ENCODE data around the gene ADCY2. TPM values are rescaled to one million over a fixed set of nuclear protein-coding genes. Genes with fewer than 3 reads are reported as not detected.

Gene ADCY2
- total RNA-seq, 1 experiment from 2014 or later, result not detected

DNA sequence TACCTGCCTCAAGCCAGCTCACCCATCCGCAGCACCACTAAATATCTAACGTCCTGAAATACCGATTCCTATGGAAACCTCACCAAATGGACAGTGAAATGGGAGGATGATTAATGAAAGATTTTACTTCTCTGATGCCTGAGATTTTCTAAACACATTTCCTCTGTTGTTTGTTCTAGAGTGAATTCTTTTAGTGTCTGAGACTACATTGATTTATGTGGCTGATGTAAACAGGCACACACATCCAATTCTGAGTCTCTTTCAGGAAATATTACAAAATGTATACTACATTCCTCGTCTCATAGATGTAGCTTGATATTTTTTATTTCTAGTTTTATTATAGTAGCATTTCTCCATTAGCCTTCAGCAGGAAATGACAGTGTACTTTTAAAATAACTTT is 20.5 kb upstream of the ADCY2 start:
- Mint-ChIP-seq H3K4me3 (ENCODE audit: unreplicated experiment) (no peak overlapping the region), H3K27me3 (ENCODE audit: insufficient read depth, unreplicated experiment) (no peaks in the 10 kb centered on the region)
- CTCF ChIA-PET, result no interaction called here

DNA sequence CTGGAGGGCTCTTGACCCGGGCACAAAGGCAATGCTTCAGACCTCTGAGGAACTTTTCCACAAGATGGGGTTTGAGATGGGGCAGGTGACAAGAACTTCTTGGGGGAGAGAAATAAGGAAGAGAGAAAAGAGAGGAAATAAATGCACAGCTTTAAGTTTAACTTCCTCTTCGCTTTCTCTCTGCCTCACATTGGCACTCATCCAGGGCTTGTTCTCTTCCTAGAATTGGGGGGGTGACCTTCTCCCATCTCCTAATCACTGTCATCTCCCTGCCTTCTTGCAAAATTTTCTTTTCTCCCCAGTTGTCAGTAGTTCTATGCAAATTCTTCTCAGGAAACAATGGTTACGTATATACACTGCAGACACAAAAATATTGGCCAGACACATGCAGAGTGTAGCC is 19.1 kb upstream of the ADCY2 start:
- Mint-ChIP-seq H3K9me3 (ENCODE audit: unreplicated experiment) (peaks cover under 1% of the 10 kb centered on the region), H3K4me3 (ENCODE audit: unreplicated experiment) (no peak overlapping the region), H3K36me3 (ENCODE audit: insufficient read depth, unreplicated experiment) (no peaks in the 10 kb centered on the region), H3K27me3 (ENCODE audit: insufficient read depth, unreplicated experiment) (no peaks in the 10 kb centered on the region), H3K27ac (ENCODE audit: unreplicated experiment) (no peak overlapping the region), H3K4me1 (ENCODE audit: low read depth, unreplicated experiment) (no peaks in the 10 kb centered on the region)
- DNase-seq, result no peak
- Histone ChIP-seq H3K4me1 (no peaks in the 10 kb centered on the region), H3K9me3 (no peaks in the 10 kb centered on the region), H3K27me3 (replicated peaks; ENCODE audit: control insufficient read depth, insufficient read depth, low read length) (no peaks in the 10 kb centered on the region), H3K4me3 (ENCODE audit: low read depth, low read length) (no peak overlapping the region), H3K36me3 (ENCODE audit: control insufficient read depth, insufficient read depth, low read length) (no peaks in the 10 kb centered on the region)
- POLR2A ChIA-PET, result no interaction called here
- TF ChIP-seq, protein P1, sequence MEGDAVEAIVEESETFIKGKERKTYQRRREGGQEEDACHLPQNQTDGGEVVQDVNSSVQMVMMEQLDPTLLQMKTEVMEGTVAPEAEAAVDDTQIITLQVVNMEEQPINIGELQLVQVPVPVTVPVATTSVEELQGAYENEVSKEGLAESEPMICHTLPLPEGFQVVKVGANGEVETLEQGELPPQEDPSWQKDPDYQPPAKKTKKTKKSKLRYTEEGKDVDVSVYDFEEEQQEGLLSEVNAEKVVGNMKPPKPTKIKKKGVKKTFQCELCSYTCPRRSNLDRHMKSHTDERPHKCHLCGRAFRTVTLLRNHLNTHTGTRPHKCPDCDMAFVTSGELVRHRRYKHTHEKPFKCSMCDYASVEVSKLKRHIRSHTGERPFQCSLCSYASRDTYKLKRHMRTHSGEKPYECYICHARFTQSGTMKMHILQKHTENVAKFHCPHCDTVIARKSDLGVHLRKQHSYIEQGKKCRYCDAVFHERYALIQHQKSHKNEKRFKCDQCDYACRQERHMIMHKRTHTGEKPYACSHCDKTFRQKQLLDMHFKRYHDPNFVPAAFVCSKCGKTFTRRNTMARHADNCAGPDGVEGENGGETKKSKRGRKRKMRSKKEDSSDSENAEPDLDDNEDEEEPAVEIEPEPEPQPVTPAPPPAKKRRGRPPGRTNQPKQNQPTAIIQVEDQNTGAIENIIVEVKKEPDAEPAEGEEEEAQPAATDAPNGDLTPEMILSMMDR (IDR thresholded peaks at IDR 0.05; ENCODE audit: insufficient read depth in 1 of 2, low read depth in 1 of 2, low read length in 1 of 2, severe bottlenecking in 1 of 2, unreplicated experiment in 1 of 2), result no peak
- no TSS peak for BruUV-seq (replicated peaks)
- CTCF ChIA-PET, result no interaction called here
- intact Hi-C loops (cut with micrococcal nuclease; ENCODE audit: unreplicated experiment), result no loop called here

More for the DNA sequence above, 20.5 kb upstream of the ADCY2 start:
- Histone ChIP-seq H3K27me3 (replicated peaks; ENCODE audit: control insufficient read depth, insufficient read depth, low read length) (no peaks in the 10 kb centered on the region), H3K4me1 (no peaks in the 10 kb centered on the region), H3K9me3 (no peaks in the 10 kb centered on the region), H3K4me3 (ENCODE audit: low read depth, low read length) (no peak overlapping the region), H3K36me3 (ENCODE audit: control insufficient read depth, insufficient read depth, low read length) (no peaks in the 10 kb centered on the region)
- POLR2A ChIA-PET, result no interaction called here
- no peaks in the 10 kb centered on the region for H3K36me3 Mint-ChIP-seq (ENCODE audit: insufficient read depth, unreplicated experiment)
- no peak for DNase-seq
- no peak overlapping the region for H3K27ac Mint-ChIP-seq (ENCODE audit: unreplicated experiment)
- intact Hi-C loops (cut with micrococcal nuclease; ENCODE audit: unreplicated experiment), result no loop called here
- no TSS peak for BruUV-seq (replicated peaks)
- H3K4me1 Mint-ChIP-seq (ENCODE audit: low read depth, unreplicated experiment), result no peaks in the 10 kb centered on the region
- TF ChIP-seq, protein P1 (IDR thresholded peaks at IDR 0.05; ENCODE audit: insufficient read depth in 1 of 2, low read depth in 1 of 2, low read length in 1 of 2, severe bottlenecking in 1 of 2, unreplicated experiment in 1 of 2), result no peak
- H3K9me3 Mint-ChIP-seq (ENCODE audit: unreplicated experiment), result peaks cover 13% of the 10 kb centered on the region

DNA sequence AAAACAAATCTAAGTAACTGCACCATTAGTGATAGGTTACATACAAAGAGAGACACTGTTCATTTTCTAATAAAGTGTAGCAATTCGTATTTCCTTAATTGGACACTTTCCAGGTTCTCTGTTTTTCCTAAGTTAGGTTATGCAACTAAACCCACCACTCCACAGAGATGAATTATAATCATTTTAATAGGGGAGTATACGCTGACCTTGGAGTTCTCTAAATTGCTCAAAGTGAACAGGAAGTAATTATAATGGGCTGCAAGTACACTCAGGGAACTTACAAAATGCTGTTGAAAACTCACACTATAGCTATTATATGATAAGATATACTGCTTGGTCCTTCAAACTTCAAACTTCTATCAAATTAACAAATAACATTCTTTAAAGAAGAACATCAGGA is 18.2 kb upstream of the ADCY2 start:
- no peak for DNase-seq
- Histone ChIP-seq H3K4me1 (no peaks in the 10 kb centered on the region), H3K27me3 (replicated peaks; ENCODE audit: control insufficient read depth, insufficient read depth, low read length) (no peaks in the 10 kb centered on the region), H3K9me3 (no peaks in the 10 kb centered on the region), H3K36me3 (ENCODE audit: control insufficient read depth, insufficient read depth, low read length) (no peaks in the 10 kb centered on the region), H3K4me3 (ENCODE audit: low read depth, low read length) (no peak overlapping the region)
- no peaks in the 10 kb centered on the region for H3K9me3 Mint-ChIP-seq (ENCODE audit: unreplicated experiment)
- H3K4me1 Mint-ChIP-seq (ENCODE audit: low read depth, unreplicated experiment), result no peaks in the 10 kb centered on the region
- BruUV-seq (replicated peaks), result no TSS peak
- CTCF ChIA-PET, result no interaction called here
- intact Hi-C loops (cut with micrococcal nuclease; ENCODE audit: unreplicated experiment), result no loop called here
- H3K36me3 Mint-ChIP-seq (ENCODE audit: insufficient read depth, unreplicated experiment), result no peaks in the 10 kb centered on the region
- no peaks in the 10 kb centered on the region for H3K27me3 Mint-ChIP-seq (ENCODE audit: insufficient read depth, unreplicated experiment)
- no peak overlapping the region for H3K4me3 Mint-ChIP-seq (ENCODE audit: unreplicated experiment)
- POLR2A ChIA-PET, result no interaction called here
- H3K27ac Mint-ChIP-seq (ENCODE audit: unreplicated experiment), result no peak overlapping the region
- TF ChIP-seq, protein P1 (IDR thresholded peaks at IDR 0.05; ENCODE audit: insufficient read depth in 1 of 2, low read depth in 1 of 2, low read length in 1 of 2, severe bottlenecking in 1 of 2, unreplicated experiment in 1 of 2), result no peak

Data from Caco-2 (cell line).